ENCODE results near the gene DSCAML1.

DSCAML1 gene

GRCh38 chr11:117489999-117490679, 306.9 kb downstream of the DSCAML1 start:
- no peak for DNase-seq (ENCODE audit: low spot score)

- DNase-seq (ENCODE audit: low spot score), result no peak
Measured at GRCh38 chr11:117488996-117489952, 307.7 kb downstream of the DSCAML1 start.

GRCh38 chr11:117486059-117486458, 311.0 kb downstream of the DSCAML1 start:
- DNase-seq (ENCODE audit: low spot score), result no peak

- no peak for DNase-seq (ENCODE audit: low spot score)
Measured at GRCh38 chr11:117484156-117484555, 312.9 kb downstream of the DSCAML1 start.

- DNase-seq (ENCODE audit: low spot score), result no peak
Measured at GRCh38 chr11:117483372-117483771, 313.6 kb downstream of the DSCAML1 start.

GRCh38 chr11:117482881-117483280, 314.1 kb downstream of the DSCAML1 start:
- DNase-seq (ENCODE audit: low spot score), result no peak

GRCh38 chr11:117481885-117482284, 315.1 kb downstream of the DSCAML1 start:
- DNase-seq (ENCODE audit: low spot score), result no peak

- no peak for DNase-seq (ENCODE audit: low spot score)
Measured at GRCh38 chr11:117481036-117481435, 316.0 kb downstream of the DSCAML1 start.

- DNase-seq (ENCODE audit: low spot score), result no peak
Measured at GRCh38 chr11:117480221-117480620, 316.8 kb downstream of the DSCAML1 start.

GRCh38 chr11:117479372-117479771, 317.6 kb downstream of the DSCAML1 start:
- no peak for DNase-seq (ENCODE audit: low spot score)

- no peak for DNase-seq (ENCODE audit: low spot score)
Measured at GRCh38 chr11:117478926-117479325, 318.1 kb downstream of the DSCAML1 start.

- DNase-seq (ENCODE audit: low spot score), result no peak
Measured at GRCh38 chr11:117478126-117478860, 318.7 kb downstream of the DSCAML1 start.

GRCh38 chr11:117477721-117478120, 319.3 kb downstream of the DSCAML1 start:
- no peak for DNase-seq (ENCODE audit: low spot score)

GRCh38 chr11:117476531-117477142, 320.4 kb downstream of the DSCAML1 start:
- no peak for DNase-seq (ENCODE audit: low spot score)

GRCh38 chr11:117475716-117476530, 321.1 kb downstream of the DSCAML1 start:
- no peak for DNase-seq (ENCODE audit: low spot score)

GRCh38 chr11:117473481-117474091, 323.4 kb downstream of the DSCAML1 start:
- DNase-seq (ENCODE audit: low spot score), result no peak

- DNase-seq (ENCODE audit: low spot score), result no peak
Measured at GRCh38 chr11:117471776-117472175, 325.2 kb downstream of the DSCAML1 start.

GRCh38 chr11:117470576-117470975, 326.4 kb downstream of the DSCAML1 start:
- DNase-seq (ENCODE audit: low spot score), result no peak

- DNase-seq (ENCODE audit: low spot score), result no peak
Measured at GRCh38 chr11:117468888-117469287, 328.1 kb downstream of the DSCAML1 start.

GRCh38 chr11:117467770-117468169, 329.2 kb downstream of the DSCAML1 start:
- no peak for DNase-seq (ENCODE audit: low spot score)

GRCh38 chr11:117466966-117467365, 330.1 kb downstream of the DSCAML1 start:
- DNase-seq (ENCODE audit: low spot score), result no peak

Measured in HuH-7 (cell line).